Loucy (cell line): ENCODE measurements around the gene KIFC3.

ENCODE experiments used
- H2AFZ ChIP-seq: fragments of 200-600 bp; sonication (generic); 2 replicates; pipeline ENCODE4 v1.6.0; 2016; ENCODE audit warnings: antibody characterized with exemption, mild to moderate bottlenecking, low read length, moderate library complexity
- H3F3A ChIP-seq: fragments of 200-600 bp; 2 replicates; pipeline ENCODE4 v1.6.0; 2016; ENCODE audit warnings: antibody characterized with exemption, low read depth, mild to moderate bottlenecking
- H3K27me3 ChIP-seq: fragments of 200-600 bp; sonication (generic); 2 replicates; pipeline ENCODE4 v1.6.1; 2014; ENCODE audit warnings: low read length, mild to moderate bottlenecking; ENCODE audit not compliant: insufficient read depth, poor library complexity, severe bottlenecking
- H3K36me3 ChIP-seq: fragments of 200-600 bp; sonication (generic); 2 replicates; pipeline ENCODE4 v1.6.1; 2016; ENCODE audit warnings: low read length; ENCODE audit not compliant: insufficient read depth
- H3K4me1 ChIP-seq: fragments of 200-600 bp; sonication (generic); 2 replicates; pipeline ENCODE4 v1.5.1; 2014; ENCODE audit warnings: low read length, mild to moderate bottlenecking; ENCODE audit not compliant: insufficient read depth, poor library complexity, severe bottlenecking
- H3K4me2 ChIP-seq: fragments of 200-600 bp; sonication (generic); 2 replicates; pipeline ENCODE4 v1.6.0; 2014; ENCODE audit warnings: antibody characterized with exemption, low read length, low read depth, mild to moderate bottlenecking; ENCODE audit not compliant: poor library complexity, severe bottlenecking
- H3K4me3 ChIP-seq: fragments of 200-600 bp; sonication (generic); 2 replicates; pipeline ENCODE4 v1.5.1; 2014; ENCODE audit warnings: low read length, mild to moderate bottlenecking, mixed read lengths; ENCODE audit not compliant: poor library complexity, severe bottlenecking
- H3K79me2 ChIP-seq: fragments of 200-600 bp; sonication (generic); 2 replicates; pipeline ENCODE4 v1.6.1; 2014; ENCODE audit warnings: low read length; ENCODE audit not compliant: insufficient read depth
- H3K9ac ChIP-seq: fragments of 200-600 bp; sonication (generic); 2 replicates; pipeline ENCODE4 v1.6.0; 2014; ENCODE audit warnings: mild to moderate bottlenecking, low read depth, low read length, moderate library complexity; ENCODE audit not compliant: poor library complexity, severe bottlenecking
- H3K9me2 ChIP-seq: fragments of 200-600 bp; sonication (generic); replicated peaks from 2 replicates; pipeline ENCODE4 v1.6.1; 2016; ENCODE audit warnings: low read depth, low read length, mixed read lengths
- H3K9me3 ChIP-seq: fragments of 200-600 bp; sonication (generic); 2 replicates; pipeline ENCODE4 v1.6.1; 2014; ENCODE audit warnings: mild to moderate bottlenecking, antibody characterized with exemption, low read length, low read depth; ENCODE audit not compliant: insufficient read depth
- H4K20me1 ChIP-seq: fragments of 200-600 bp; sonication (generic); 2 replicates; pipeline ENCODE4 v1.6.0; 2014; ENCODE audit warnings: antibody characterized with exemption, low read length, mild to moderate bottlenecking; ENCODE audit not compliant: insufficient read depth, poor library complexity, severe bottlenecking
- CTCF ChIP-seq: fragments of 200-600 bp; sonication (generic); conservative IDR thresholded peaks from 2 replicates; pipeline ENCODE4 v1.5.1; 2014; ENCODE audit warnings: mild to moderate bottlenecking, antibody characterized with exemption, low read length
- EZH2phosphoT487 ChIP-seq: fragments of 200-600 bp; IDR thresholded peaks from 2 replicates; pipeline ENCODE4 v1.6.1; 2018; ENCODE audit warnings: antibody characterized with exemption, mild to moderate bottlenecking, moderate library complexity, borderline replicate concordance

Gene KIFC3

GRCh38 chr16:57765160-57765728, 37.0 kb downstream of the KIFC3 start:
- no peak overlapping the region for H3K4me2 ChIP-seq
- no peak overlapping the region for H2AFZ ChIP-seq
- H3K9me2 ChIP-seq = no peaks in the 10 kb centered on the region
- H3K9me3 ChIP-seq = no peaks in the 10 kb centered on the region
- no peak overlapping the region for H3K4me3 ChIP-seq
- no peaks in the 10 kb centered on the region for H3K36me3 ChIP-seq
- H3K27me3 ChIP-seq = no peaks in the 10 kb centered on the region
- TF ChIP-seq CTCF = no peak
- TF ChIP-seq EZH2phosphoT487 = no peak
- no peaks in the 10 kb centered on the region for H4K20me1 ChIP-seq
- peaks cover 4% of the 10 kb centered on the region for H3K4me1 ChIP-seq
- H3F3A ChIP-seq = no peaks in the 10 kb centered on the region
- H3K9ac ChIP-seq = no peak overlapping the region
- H3K79me2 ChIP-seq = no peaks in the 10 kb centered on the region

- Histone ChIP-seq H3K4me3 (no peak overlapping the region), H3K4me2 (no peak overlapping the region), H3K9ac (no peak overlapping the region), H4K20me1 (no peaks in the 10 kb centered on the region), H3K79me2 (no peaks in the 10 kb centered on the region), H3K9me2 (no peaks in the 10 kb centered on the region), H3F3A (no peaks in the 10 kb centered on the region), H3K36me3 (no peaks in the 10 kb centered on the region), H3K9me3 (no peaks in the 10 kb centered on the region), H2AFZ (no peak overlapping the region), H3K4me1 (peaks cover 4% of the 10 kb centered on the region), H3K27me3 (no peaks in the 10 kb centered on the region)
- TF ChIP-seq CTCF = no peak
Observed at GRCh38 chr16:57764341-57765159, 37.7 kb downstream of the KIFC3 start.

- Histone ChIP-seq H3K79me2 (no peaks in the 10 kb centered on the region), H4K20me1 (no peaks in the 10 kb centered on the region), H3K9me3 (no peaks in the 10 kb centered on the region), H3K4me3 (no peak overlapping the region), H3K4me1 (peaks cover 4% of the 10 kb centered on the region), H3K27me3 (no peaks in the 10 kb centered on the region), H3K4me2 (no peak overlapping the region), H2AFZ (no peak overlapping the region), H3K9me2 (no peaks in the 10 kb centered on the region), H3K9ac (no peak overlapping the region), H3F3A (no peaks in the 10 kb centered on the region), H3K36me3 (no peaks in the 10 kb centered on the region)
- TF ChIP-seq EZH2phosphoT487 (no peak), CTCF (no peak)
Observed at GRCh38 chr16:57764006-57764340, 38.3 kb downstream of the KIFC3 start.
